Activated effector memory CD4-positive, alpha-beta T cell treated with Interleukin-2 at 50 U/mL for 16 hours (primary cell): ENCODE data around the gene ITGA6.
A peak's percentile ranks its signal among the peaks of the same experiment; 100 is the strongest.

Experiments used
- DNase-seq: peaks from one replicate; pipeline ENCODE4 v3.0.0-alpha.2; 2020

Gene ITGA6

GRCh38 chr2:172445851-172446250 lies 18.5 kb downstream of the ITGA6 start:
- no peak for DNase-seq

GRCh38 chr2:172446474-172447063 lies 19.2 kb downstream of the ITGA6 start:
- DNase-seq, result no peak

DNA sequence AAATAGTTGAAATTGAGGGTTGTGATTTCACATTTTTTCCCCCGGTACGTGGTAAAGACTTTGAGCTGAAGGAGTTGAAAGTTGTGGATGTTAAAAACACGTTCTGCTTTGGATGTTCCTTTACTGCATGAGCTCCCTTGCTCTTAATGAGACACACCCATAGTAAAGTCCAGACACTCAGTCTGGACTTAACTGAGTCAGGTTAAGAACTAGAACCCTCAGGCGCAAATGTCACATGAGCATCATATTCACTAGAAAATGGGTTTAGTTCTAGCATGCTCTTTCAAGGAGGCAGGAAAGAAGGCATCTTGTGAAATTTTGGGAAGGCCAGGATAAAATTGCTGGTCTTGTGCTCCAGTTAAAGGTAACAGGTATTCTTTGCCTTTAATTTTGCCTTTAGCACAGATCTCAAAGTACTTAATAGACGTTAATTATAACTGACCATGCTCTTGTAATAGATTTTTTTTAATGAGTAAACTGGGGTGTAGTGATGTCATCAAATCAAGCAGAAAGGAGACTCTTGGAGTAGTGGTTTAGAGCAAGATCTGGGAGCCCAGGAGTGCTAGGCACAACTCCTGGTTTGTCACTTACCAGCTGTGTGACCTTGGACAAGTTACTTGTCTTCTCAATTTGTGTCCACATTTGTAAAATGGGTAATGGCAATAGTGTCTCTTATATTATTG lies 20.6 kb downstream of the ITGA6 start:
- DNase-seq, result no peak

- DNase-seq, result no peak
Observed at GRCh38 chr2:172448544-172449267, 21.3 kb downstream of the ITGA6 start.

GRCh38 chr2:172449911-172450550 lies 22.6 kb downstream of the ITGA6 start:
- no peak for DNase-seq

DNA sequence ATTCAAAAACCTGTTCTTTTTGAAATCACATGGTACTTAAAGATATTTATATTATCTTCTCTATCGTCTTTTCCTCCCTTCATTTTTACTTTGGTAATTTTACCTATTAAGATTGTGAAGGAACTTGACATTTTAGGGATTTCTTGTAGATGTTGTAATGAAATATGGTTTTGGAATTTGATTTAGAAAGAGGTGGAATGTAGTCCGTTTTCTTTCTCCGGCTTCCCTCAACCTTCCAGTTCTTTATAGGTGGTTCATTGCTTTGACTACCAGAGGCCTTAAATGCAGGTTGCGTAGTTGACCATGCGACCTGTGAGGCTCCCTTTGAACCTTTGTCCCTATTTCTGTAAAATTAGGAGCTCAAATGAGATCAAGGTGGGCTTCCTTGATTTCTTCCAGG lies 24.5 kb downstream of the ITGA6 start:
- DNase-seq, result no peak

GRCh38 chr2:172452845-172453244 lies 25.5 kb downstream of the ITGA6 start:
- no peak for DNase-seq

GRCh38 chr2:172454404-172455120 lies 27.2 kb downstream of the ITGA6 start:
- no peak for DNase-seq

DNA sequence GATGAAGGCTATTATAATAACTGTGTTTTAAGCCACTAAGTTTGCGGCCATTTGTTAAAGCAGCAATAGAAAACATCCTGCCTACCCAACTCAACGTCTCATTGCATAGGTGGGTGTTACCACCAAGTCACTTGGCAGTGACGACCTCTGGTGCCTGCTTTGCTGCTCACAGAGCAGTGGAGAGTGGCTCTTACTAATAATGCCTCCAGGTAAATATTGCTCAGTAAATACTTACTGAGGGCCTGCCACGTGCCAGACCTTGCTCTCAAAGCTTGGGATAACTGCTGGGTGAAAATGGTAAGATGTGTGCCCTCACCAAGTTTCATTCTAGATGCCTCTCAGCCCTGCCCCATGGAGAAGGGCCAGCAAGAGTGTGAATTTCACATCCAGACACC lies 27.7 kb downstream of the ITGA6 start:
- DNase-seq, result no peak

DNA sequence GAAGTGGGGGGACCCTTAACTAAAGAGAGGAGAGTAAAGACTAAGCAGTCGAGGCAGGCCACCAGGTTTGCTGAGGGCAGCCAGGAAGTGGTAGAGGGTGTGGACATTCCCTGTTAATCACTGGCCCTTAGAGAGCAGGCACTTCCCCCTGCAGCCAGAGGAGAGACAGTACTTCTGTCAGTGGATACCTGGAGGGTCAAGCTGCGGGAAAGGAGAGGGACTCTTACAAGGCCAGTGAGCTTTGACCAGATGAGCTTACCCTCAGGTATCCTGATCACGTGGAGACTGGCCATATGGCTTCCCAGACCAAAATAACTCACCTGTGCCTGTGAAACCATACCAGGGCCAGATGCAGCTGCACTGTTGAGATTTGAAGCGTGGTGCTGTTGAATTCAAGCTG lies 28.6 kb downstream of the ITGA6 start:
- no peak for DNase-seq

GRCh38 chr2:172457536-172457935 lies 30.1 kb downstream of the ITGA6 start:
- DNase-seq, result no peak

DNA sequence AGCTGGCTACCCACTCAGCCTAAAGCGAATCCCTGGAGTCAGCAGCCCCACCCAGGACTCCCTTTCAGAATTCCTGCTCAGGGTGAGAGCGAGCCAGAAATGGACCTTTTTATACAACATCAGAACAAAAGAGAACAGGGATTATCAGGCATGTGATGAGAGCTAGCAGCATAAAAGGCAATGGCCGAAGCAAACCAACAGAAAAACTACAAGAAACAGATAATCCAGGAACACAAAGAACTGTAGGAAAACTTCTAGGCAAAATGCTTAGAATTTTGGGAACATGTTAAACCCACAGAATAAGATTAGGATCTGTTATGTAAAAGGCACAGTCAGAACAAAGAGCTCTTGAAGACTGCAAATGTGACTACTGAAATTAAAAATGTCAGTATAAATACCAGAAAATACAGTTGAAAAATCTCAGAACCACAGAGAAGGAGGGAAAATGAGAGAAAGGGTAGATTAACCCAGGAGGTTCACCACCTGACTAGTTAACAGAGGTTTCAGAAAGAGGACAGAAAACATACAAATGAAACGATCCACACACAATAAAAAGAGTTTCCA lies 31.3 kb downstream of the ITGA6 start:
- no peak for DNase-seq

DNA sequence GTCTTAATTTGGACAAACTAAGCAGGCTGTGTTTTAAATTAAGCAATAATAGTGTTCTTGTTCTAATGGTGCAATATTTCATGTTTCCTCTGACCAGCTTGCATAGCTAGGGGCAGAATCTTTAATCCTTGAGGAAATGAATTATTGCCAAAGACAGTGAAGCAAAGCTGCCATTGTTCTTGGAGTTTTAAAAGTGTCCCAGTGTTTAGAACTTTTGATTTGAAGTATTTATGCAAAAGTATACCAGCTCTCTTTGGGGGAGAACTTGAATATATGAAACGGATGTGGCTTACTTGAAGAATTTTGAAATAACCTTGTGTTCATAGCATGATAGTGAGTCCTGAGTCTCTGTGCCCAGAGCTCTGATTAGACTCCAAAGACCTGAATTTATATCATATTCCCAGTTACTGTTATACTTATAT lies 33.4 kb downstream of the ITGA6 start:
- no peak for DNase-seq

- DNase-seq, result peak; percentile 72
Observed at GRCh38 chr2:172461591-172462372, 34.4 kb downstream of the ITGA6 start.

DNA sequence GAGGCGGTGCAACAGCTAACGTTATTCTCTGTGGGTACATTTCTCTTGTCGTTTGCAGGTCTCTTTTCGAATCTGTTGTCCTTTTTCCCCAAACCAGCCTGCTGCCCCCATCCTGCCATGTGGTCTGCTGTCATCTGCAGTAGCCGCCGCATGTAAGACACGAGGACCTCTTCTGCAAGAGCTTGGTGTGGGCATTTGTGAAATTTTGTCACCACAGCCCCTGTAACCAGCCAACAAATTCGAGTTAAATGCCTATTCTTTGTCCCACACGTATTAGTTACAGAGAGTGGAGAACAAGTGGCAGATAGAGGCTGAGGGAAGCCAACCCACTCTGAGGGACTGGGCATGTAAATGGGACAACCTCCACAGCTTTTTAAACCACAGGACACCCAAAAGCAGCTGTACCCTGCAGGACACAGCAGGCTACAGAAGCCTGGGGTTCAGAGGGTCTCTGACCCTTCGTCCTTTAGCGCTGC lies 35.0 kb downstream of the ITGA6 start:
- no peak for DNase-seq

DNA sequence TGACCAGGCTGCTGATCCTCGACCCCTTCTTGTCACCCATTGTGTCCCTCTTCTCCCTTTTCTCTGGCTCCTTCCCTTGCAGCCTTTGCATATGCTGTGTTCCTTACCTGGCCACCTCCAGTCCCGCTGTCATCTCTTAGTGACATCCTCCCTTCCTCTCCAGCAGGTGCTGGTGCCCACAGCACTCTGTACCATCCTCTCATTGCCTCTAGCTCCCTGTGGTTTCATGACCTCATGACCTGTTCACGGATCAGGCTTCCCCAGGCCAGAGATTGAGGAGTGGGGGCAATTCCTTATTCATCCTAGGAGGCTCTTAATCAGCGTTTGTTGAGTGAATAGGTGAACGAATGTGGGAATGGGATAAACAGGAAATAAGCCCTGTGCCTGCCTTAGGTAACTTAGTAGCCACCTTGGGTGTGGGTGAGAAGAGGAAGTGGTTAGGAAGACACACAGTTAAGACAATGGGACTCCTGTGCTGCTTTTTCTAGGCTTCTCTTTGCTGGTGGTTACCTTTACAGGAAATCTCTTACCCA lies 35.5 kb downstream of the ITGA6 start:
- peak; percentile 37 for DNase-seq

GRCh38 chr2:172464400-172465129 lies 37.2 kb downstream of the ITGA6 start:
- DNase-seq, result no peak

DNA sequence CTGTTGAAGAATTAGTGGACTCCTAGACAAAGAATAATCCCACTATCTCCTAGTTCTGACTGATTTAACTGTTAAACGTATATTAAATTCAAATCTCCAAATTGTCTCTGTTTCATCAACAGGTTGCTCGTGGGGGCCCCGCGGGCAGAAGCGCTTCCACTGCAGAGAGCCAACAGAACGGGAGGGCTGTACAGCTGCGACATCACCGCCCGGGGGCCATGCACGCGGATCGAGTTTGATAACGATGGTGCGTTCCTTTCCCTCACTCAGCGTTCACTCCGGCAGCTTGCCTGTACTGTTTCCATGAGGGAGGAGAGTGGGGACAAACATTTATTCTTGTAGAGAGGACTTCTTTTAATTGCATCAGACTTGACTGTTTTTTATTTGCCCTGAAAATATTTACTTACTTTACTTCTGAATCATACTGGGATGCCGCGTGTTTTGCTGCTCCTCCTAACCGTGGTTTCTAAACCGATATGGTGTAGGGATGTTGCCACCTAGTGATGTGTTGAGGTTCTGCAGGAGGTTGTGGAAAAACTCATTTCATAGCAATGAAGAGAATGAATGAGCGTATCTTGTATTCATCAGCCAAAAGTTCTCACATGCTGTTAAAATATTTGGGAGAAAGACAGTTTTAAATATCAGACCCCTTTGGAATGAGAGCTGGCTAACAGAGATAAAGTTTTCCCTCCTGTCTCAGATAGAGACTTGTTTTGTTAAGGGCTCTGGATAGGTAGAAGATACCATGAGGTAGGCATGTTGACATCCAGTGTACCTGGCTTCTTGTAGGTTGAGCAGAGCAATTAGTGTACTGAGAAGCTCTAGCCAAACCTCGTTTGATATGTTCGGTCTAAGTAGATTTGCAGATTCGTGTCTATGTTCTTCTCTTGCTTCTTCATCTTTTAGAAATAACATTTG lies 38.3 kb downstream of the ITGA6 start:
- peak; percentile 43 for DNase-seq

DNA sequence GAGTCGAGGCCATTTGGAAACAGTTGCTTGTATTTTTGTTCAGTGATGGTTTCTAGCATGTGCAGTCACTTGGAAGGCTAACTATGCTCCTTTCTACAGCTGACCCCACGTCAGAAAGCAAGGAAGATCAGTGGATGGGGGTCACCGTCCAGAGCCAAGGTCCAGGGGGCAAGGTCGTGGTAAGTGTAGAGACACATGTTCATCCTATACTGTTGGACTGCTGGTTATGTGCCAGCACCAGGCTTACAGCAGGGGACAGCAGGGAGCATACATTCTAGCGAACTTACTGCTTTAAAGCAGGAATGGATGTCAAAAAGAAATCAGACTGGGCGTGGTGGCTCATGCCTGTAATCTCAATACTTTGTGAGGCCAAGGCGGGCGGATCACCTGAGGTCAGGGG lies 40.0 kb downstream of the ITGA6 start:
- no peak for DNase-seq
